Ovary (tissue), 3 donors: ENCODE measurements around the gene SWAP70.

Experiments used
- CTCF ChIP-seq, 3 donors: fragments of 450-650 bp in 2 of 3; fragments of 200-600 bp in 1 of 3; IDR thresholded peaks; one replicate each; pipeline versions ENCODE4 v1.5.1 to v1.8.0; 2016 to 2022; ENCODE audit warnings: antibody characterized with exemption in 3 of 3, mild to moderate bottlenecking in 1 of 3
- POLR2A ChIP-seq: fragments of 450-650 bp; IDR thresholded peaks from one replicate; pipeline ENCODE4 v1.6.1; 2017; ENCODE audit warnings: antibody characterized with exemption, mild to moderate bottlenecking, moderate library complexity
- donor health status: DM: no; HTN: no; CAD: no.

GRCh38 chr11:9735919-9736318, 72.0 kb downstream of the SWAP70 start:
- no peak for TF ChIP-seq POLR2A
- no peak for TF ChIP-seq CTCF (IDR thresholded peaks at IDR 0.05)
